GM21619 (cell line): ENCODE results near the gene CCL11.

Source experiments
- ATAC-seq: cut with Tn5 transposase; IDR thresholded peaks from one replicate; pipeline ENCODE4 v1.9.1; 2021; ENCODE audit not compliant: unreplicated experiment

The CCL11 gene

GRCh38 chr17:34285286-34285792 is at the start of gene CCL11:
CCL11 (plus strand) TSS chr17:34285742; CDS start chr17:34285809, 67 bp downstream.
- no peak for ATAC-seq

- ATAC-seq = no peak
Measured at GRCh38 chr17:34236281-34236892, 49.2 kb upstream of the CCL11 start.

GRCh38 chr17:34237458-34237857 is 48.1 kb upstream of the CCL11 start:
- no peak for ATAC-seq

GRCh38 chr17:34241062-34241461 is 44.5 kb upstream of the CCL11 start:
- no peak for ATAC-seq

- no peak for ATAC-seq
Measured at GRCh38 chr17:34242587-34243363, 42.8 kb upstream of the CCL11 start.

GRCh38 chr17:34243364-34244320 is 41.9 kb upstream of the CCL11 start:
- ATAC-seq = no peak

- no peak for ATAC-seq
Measured at GRCh38 chr17:34245351-34245905, 40.1 kb upstream of the CCL11 start.

- no peak for ATAC-seq
Measured at GRCh38 chr17:34246446-34246845, 39.1 kb upstream of the CCL11 start.

GRCh38 chr17:34246881-34247280 is 38.7 kb upstream of the CCL11 start:
- ATAC-seq = no peak

- no peak for ATAC-seq
Measured at GRCh38 chr17:34248511-34249024, 37.0 kb upstream of the CCL11 start.

- no peak for ATAC-seq
Measured at GRCh38 chr17:34249061-34249460, 36.5 kb upstream of the CCL11 start.

- no peak for ATAC-seq
Measured at GRCh38 chr17:34249478-34249877, 36.1 kb upstream of the CCL11 start.

GRCh38 chr17:34251186-34251585 is 34.4 kb upstream of the CCL11 start:
- ATAC-seq = no peak

- no peak for ATAC-seq
Measured at GRCh38 chr17:34252095-34252443, 33.5 kb upstream of the CCL11 start.

GRCh38 chr17:34252444-34253138 is 33.0 kb upstream of the CCL11 start:
- ATAC-seq = no peak

GRCh38 chr17:34253139-34253525 is 32.4 kb upstream of the CCL11 start:
- no peak for ATAC-seq

- no peak for ATAC-seq
Measured at GRCh38 chr17:34254146-34254545, 31.4 kb upstream of the CCL11 start.

- ATAC-seq = no peak
Measured at GRCh38 chr17:34254651-34255380, 30.7 kb upstream of the CCL11 start, which contains the start of gene CCL2. CCL2 (plus strand) TSS chr17:34255285; CDS start chr17:34255350, 65 bp downstream.

GRCh38 chr17:34255381-34255732 is 30.2 kb upstream of the CCL11 start:
- no peak for ATAC-seq

GRCh38 chr17:34255841-34256240 is 29.7 kb upstream of the CCL11 start:
- ATAC-seq = no peak
